Lower leg skin (tissue), 3 donors: ENCODE data around the gene PSKH1.

ENCODE experiments used
- CTCF ChIP-seq, 3 donors: fragments of 450-650 bp; IDR thresholded peaks; one replicate each; pipeline ENCODE4 v1.5.1; 2016; ENCODE audit warnings: antibody characterized with exemption in 3 of 3, mild to moderate bottlenecking in 3 of 3, moderate library complexity in 2 of 3
- POLR2A ChIP-seq, 2 donors: fragments of 450-650 bp; IDR thresholded peaks; one replicate each; pipeline ENCODE4 v1.6.1; 2016 to 2017; ENCODE audit warnings: antibody characterized with exemption in 2 of 2, mild to moderate bottlenecking in 1 of 2, moderate library complexity in 1 of 2

- no peak for TF ChIP-seq CTCF (IDR thresholded peaks at IDR 0.05)
- TF ChIP-seq POLR2A (IDR thresholded peaks at IDR 0.05): no peak
These were observed 35.1 kb downstream of the PSKH1 start for GRCh38 chr16:67928147-67928546.
